Fibroblast of lung (primary cell): ENCODE data around the gene BTAF1.

Experiments
- EZH2 ChIP-seq: IDR thresholded peaks from 2 replicates; pipeline ENCODE4 v1.5.1; 2012; ENCODE audit warnings: low read length, control low read depth, mild to moderate bottlenecking; ENCODE audit errors: missing control alignments
- TF ChIP-seq, protein P1 (sequence below), 2 donors: IDR thresholded peaks in 1 of 2; conservative IDR thresholded peaks in 1 of 2; 1 replicate in 1 of 2; 2 replicates in 1 of 2; pipeline ENCODE4 v1.5.1; 2011 to 2012; ENCODE audit warnings: low read length in 2 of 2, control low read depth in 1 of 2, inconsistent platforms in 1 of 2, low read depth in 1 of 2, mild to moderate bottlenecking in 1 of 2

GRCh38 chr10:92031580-92031979 is 108.0 kb downstream of the BTAF1 start:
- TF ChIP-seq, protein P1, sequence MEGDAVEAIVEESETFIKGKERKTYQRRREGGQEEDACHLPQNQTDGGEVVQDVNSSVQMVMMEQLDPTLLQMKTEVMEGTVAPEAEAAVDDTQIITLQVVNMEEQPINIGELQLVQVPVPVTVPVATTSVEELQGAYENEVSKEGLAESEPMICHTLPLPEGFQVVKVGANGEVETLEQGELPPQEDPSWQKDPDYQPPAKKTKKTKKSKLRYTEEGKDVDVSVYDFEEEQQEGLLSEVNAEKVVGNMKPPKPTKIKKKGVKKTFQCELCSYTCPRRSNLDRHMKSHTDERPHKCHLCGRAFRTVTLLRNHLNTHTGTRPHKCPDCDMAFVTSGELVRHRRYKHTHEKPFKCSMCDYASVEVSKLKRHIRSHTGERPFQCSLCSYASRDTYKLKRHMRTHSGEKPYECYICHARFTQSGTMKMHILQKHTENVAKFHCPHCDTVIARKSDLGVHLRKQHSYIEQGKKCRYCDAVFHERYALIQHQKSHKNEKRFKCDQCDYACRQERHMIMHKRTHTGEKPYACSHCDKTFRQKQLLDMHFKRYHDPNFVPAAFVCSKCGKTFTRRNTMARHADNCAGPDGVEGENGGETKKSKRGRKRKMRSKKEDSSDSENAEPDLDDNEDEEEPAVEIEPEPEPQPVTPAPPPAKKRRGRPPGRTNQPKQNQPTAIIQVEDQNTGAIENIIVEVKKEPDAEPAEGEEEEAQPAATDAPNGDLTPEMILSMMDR (conservative IDR thresholded peaks at IDR 0.05 in 1 of 2, IDR thresholded peaks at IDR 0.05 in 1 of 2; ENCODE audit: low read depth in 1 of 2, low read length in 2 of 2): no peak
- no peak for TF ChIP-seq EZH2
